ENCODE measurements around the gene TGM2.

DNA sequence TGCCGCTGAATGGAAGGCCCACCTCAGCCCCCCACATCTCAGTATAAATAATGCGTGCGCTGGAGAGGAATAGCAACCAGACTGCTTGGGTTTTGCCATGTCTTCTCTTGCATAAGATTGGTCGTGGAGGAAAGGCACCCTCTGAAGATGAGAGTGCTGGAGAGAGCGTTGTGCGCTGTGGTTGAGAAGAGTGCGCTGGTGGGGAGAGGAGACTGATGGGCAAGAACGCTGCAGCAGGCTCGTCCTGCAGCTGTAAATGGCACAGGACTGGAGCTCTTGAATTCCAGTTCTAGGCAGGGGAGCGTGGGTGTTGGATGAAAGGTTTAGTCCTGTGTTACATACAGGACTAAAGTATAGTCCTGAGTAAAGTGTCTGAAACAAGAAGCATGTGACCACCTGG is 80.0 kb downstream of the TGM2 start:
- no peak for TF ChIP-seq GATA2 (IDR thresholded peaks at IDR 0.05; ENCODE audit: low read depth, low read length)
- TF ChIP-seq GATA3 (IDR thresholded peaks at IDR 0.05; ENCODE audit: low read depth, low read length) = no peak
